ENCODE measurements around the gene HDAC9.

Gene HDAC9

GRCh38 chr7:18552943-18553604 lies 57.5 kb downstream of the HDAC9 start:
- no peak for FAIRE-seq
- DNase-seq (ENCODE audit: insufficient read length, low spot score) = no peak

GRCh38 chr7:18553605-18554003 lies 58.1 kb downstream of the HDAC9 start:
- no peak for DNase-seq (ENCODE audit: insufficient read length, low spot score)
- FAIRE-seq = no peak

GRCh38 chr7:18555120-18555519 lies 59.6 kb downstream of the HDAC9 start:
- DNase-seq (ENCODE audit: insufficient read length, low spot score) (no peak), FAIRE-seq (no peak)

- no peak for DNase-seq (ENCODE audit: insufficient read length, low spot score)
- no peak for FAIRE-seq
Measured at GRCh38 chr7:18555968-18556367, 60.4 kb downstream of the HDAC9 start.

- no peak for DNase-seq (ENCODE audit: insufficient read length, low spot score)
- no peak for FAIRE-seq
Measured at GRCh38 chr7:18558503-18558902, 63.0 kb downstream of the HDAC9 start.

- FAIRE-seq (no peak), DNase-seq (ENCODE audit: insufficient read length, low spot score) (no peak)
Measured at GRCh38 chr7:18558910-18559309, 63.4 kb downstream of the HDAC9 start.

GRCh38 chr7:18559756-18560155 lies 64.2 kb downstream of the HDAC9 start:
- no peak for FAIRE-seq
- DNase-seq (ENCODE audit: insufficient read length, low spot score) = no peak

- FAIRE-seq (no peak), DNase-seq (ENCODE audit: insufficient read length, low spot score) (no peak)
Measured at GRCh38 chr7:18564779-18565178, 69.2 kb downstream of the HDAC9 start.

- DNase-seq (ENCODE audit: insufficient read length, low spot score) = no peak
- FAIRE-seq = no peak
Measured at GRCh38 chr7:18565337-18565736, 69.8 kb downstream of the HDAC9 start.

- DNase-seq (ENCODE audit: insufficient read length, low spot score) (no peak), FAIRE-seq (no peak)
Measured at GRCh38 chr7:18566205-18566604, 70.7 kb downstream of the HDAC9 start.

GRCh38 chr7:18566829-18567228 lies 71.3 kb downstream of the HDAC9 start:
- no peak for FAIRE-seq

GRCh38 chr7:18570441-18570840 lies 74.9 kb downstream of the HDAC9 start:
- DNase-seq (ENCODE audit: insufficient read length, low spot score) = no peak
- FAIRE-seq = no peak

More at GRCh38 chr7:18566829-18567228, 71.3 kb downstream of the HDAC9 start:
- DNase-seq (ENCODE audit: insufficient read length, low spot score) = no peak

GRCh38 chr7:18570890-18571478 lies 75.4 kb downstream of the HDAC9 start:
- DNase-seq (ENCODE audit: insufficient read length, low spot score) (peak; percentile 32), FAIRE-seq (no peak)

GRCh38 chr7:18572154-18572553 lies 76.6 kb downstream of the HDAC9 start:
- FAIRE-seq (no peak), DNase-seq (ENCODE audit: insufficient read length, low spot score) (no peak)

- FAIRE-seq (no peak), DNase-seq (ENCODE audit: insufficient read length, low spot score) (no peak)
Measured at GRCh38 chr7:18572885-18573284, 77.3 kb downstream of the HDAC9 start.

GRCh38 chr7:18573410-18574234 lies 78.1 kb downstream of the HDAC9 start:
- DNase-seq (ENCODE audit: insufficient read length, low spot score) (no peak), FAIRE-seq (no peak)

GRCh38 chr7:18574235-18574540 lies 78.6 kb downstream of the HDAC9 start:
- DNase-seq (ENCODE audit: insufficient read length, low spot score) (no peak), FAIRE-seq (no peak)

- no peak for FAIRE-seq
- DNase-seq (ENCODE audit: insufficient read length, low spot score) = no peak
Measured at GRCh38 chr7:18574676-18575075, 79.1 kb downstream of the HDAC9 start.

GRCh38 chr7:18575622-18576572 lies 80.3 kb downstream of the HDAC9 start:
- no peak for FAIRE-seq
- DNase-seq (ENCODE audit: insufficient read length, low spot score) = no peak

- no peak for FAIRE-seq
- DNase-seq (ENCODE audit: insufficient read length, low spot score) = no peak
Measured at GRCh38 chr7:18577096-18577771, 81.7 kb downstream of the HDAC9 start.

Data from HTR-8/SVneo (cell line).